Activated CD8-positive, alpha-beta memory T cell treated with anti-CD3 and anti-CD28 coated beads, Interleukin-2, amount 10 ng/mL, durations not matched to agents 7 days and 5 days (primary cell): ENCODE data around the gene NES. TPM values are rescaled to one million over a fixed set of nuclear protein-coding genes. Genes with fewer than 3 reads are reported as not detected.

Experiments used
- ATAC-seq: fragments of 150-1000 bp; cut with Tn5 transposase; one replicate; pipeline ENCODE4 v1.10.0; 2021; ENCODE audit warnings: moderate library complexity
- CTCF ChIA-PET: fragments of 350-600 bp; sonication (Branson Sonifier 250); formaldehyde crosslinking; loops from one replicate; lab custom pipeline; 2021; ENCODE audit warnings: antibody characterized with exemption; lab: Charles Lee
- DNase-seq: peaks from one replicate; pipeline ENCODE4 v3.0.0-alpha.2; 2020
- H3K27ac Mint-ChIP-seq: one replicate; pipeline ENCODE4 v1.8.0; 2021; ENCODE audit warnings: mild to moderate bottlenecking, mixed read lengths
- H3K27me3 Mint-ChIP-seq: one replicate; pipeline ENCODE4 v1.8.0; 2021; ENCODE audit warnings: mixed read lengths
- H3K36me3 Mint-ChIP-seq: one replicate; pipeline ENCODE4 v1.8.0; 2021; ENCODE audit warnings: mild to moderate bottlenecking, mixed read lengths
- H3K4me1 Mint-ChIP-seq: one replicate; pipeline ENCODE4 v1.8.0; 2021; ENCODE audit warnings: mixed read lengths
- H3K4me3 Mint-ChIP-seq: one replicate; pipeline ENCODE4 v1.8.0; 2021; ENCODE audit warnings: mild to moderate bottlenecking, moderate library complexity, mixed read lengths
- H3K9me3 Mint-ChIP-seq: one replicate; pipeline ENCODE4 v1.8.0; 2022; ENCODE audit warnings: low read depth, mixed read lengths
- total RNA-seq, 2 experiments: library from RNA; stranded (reverse); gene quantifications; one replicate each; pipeline ENCODE4 v1.2.3, GENCODE V29; 2021

Gene NES
- total RNA-seq, 2 experiments from 2014 or later = not detected

DNA sequence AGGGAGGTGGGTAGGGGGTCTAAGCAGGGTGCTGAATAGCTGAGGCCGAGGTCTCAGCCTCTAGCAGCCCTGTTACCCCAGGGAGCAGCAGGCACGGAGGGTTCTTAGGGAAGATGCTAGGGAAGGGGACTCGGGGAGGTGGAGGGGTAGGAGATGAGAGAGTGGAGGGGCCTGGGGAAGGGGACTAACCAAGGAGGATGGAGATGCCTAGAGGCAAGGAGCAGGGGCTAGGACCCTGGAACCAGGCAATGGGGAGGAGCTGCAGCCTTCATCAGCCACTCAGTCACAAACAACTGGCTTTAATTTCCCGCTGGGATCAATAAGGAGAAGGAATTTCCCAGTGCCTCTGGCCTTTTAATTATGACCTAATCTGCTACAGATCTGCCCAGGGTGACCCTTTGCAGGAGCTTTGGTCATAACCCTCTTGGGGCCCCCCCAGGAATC, 31.0 kb upstream of the NES start:
- ATAC-seq = no peak
- H3K27me3 Mint-ChIP-seq = peaks cover 37% of the 10 kb centered on the region
- CTCF ChIA-PET = interaction anchor here (0.8 to 12.5 kb wide), 5 partner anchors 18 to 100 kb away, joined by 3 to 286 read pairs (median 8); no protein-coding TSS in a partner anchor
- H3K4me3 Mint-ChIP-seq = no peak overlapping the region
- H3K4me1 Mint-ChIP-seq = peaks cover 20% of the 10 kb centered on the region
- DNase-seq = no peak
- no peaks in the 10 kb centered on the region for H3K9me3 Mint-ChIP-seq
- no peaks in the 10 kb centered on the region for H3K36me3 Mint-ChIP-seq
- no peak overlapping the region for H3K27ac Mint-ChIP-seq

DNA sequence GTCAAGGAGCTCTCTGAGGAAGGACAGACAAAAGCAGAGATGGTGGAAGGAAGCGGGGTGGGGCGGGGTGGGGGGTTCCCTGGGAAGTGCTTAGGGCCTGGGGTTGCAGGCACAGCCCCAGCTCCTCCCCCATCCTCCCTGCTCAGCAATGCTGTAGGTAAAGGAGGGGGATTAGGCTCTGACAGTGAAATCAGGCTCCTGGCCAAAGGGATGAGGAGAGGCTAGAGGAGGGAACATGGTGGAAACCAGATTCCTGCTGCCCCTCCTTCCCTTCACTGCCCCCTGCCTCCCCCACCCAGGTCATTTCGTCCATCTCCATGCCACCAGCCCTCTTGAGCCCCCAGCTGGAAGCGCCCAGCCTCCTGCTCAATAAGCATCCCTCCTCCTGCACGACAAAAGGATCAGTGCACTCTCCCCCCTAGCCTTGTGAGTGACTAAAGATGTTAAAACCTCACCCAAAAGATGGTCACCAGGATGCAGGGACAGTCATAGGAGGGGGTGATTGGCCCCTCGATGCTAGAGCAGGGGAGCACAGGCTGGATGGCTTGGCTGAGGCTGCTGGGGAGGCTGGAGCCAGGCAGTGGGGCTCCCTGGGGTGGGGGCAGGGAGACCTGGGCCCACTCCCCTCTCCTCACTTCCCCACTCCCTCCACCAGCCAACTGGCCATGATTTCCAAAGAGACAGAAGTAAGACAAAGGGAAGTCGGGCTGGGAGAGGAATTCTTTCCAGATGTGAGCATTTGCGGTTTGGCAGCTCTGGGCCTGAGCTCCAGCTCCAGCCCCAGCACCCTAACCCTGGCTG, 30.4 kb upstream of the NES start:
- Mint-ChIP-seq H3K27ac (no peak overlapping the region), H3K9me3 (no peaks in the 10 kb centered on the region), H3K36me3 (no peaks in the 10 kb centered on the region), H3K4me3 (no peak overlapping the region), H3K4me1 (peaks cover 20% of the 10 kb centered on the region), H3K27me3 (peaks cover 40% of the 10 kb centered on the region)
- ATAC-seq (no peak), DNase-seq (no peak)
- CTCF ChIA-PET = interaction anchor here (0.8 to 12.5 kb wide), 13 partner anchors 8 to 183 kb away, joined by 3 to 286 read pairs (median 10); partner anchors contain the start of genes METTL25B, NES and NTRK1

DNA sequence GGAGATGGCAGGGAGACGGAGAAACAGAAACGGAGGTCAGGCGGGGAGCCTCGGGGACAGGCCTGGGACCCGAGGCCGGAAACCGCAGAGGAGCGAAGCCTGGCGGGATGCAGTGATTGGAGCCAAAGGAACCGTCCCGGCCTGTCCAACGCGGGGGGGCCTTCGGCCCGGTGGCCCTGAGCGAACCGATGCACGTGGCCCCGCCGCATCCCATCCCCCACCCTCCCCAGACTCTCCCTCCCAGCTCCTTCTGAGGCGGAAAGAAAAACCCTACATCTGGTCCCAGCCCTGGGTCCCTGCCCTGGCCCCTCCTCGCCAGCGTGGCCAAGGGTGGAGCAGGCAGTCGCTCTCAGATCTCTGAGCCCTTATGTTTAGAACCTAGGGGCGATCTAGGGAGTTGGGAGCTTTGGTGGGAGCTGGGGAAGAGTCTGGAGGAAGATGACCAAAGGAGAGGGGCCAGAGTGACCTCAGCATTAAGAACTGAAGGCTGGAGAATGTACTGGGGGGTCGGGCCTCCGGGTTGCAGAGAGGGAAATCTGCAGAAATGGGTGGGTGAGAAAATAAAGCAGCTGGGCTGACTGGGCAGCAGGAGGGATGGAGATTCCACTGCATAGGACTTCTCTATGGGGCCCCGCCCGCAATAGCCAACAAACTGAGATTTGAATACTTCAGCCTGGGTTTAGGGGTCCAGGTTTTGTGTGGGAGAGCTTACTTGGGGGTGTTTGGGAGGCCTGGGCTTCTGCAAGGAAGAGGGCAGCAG, 29.6 kb upstream of the NES start:
- Mint-ChIP-seq H3K27me3 (peaks cover 40% of the 10 kb centered on the region), H3K4me3 (peak overlapping the region; percentile 56), H3K36me3 (no peaks in the 10 kb centered on the region), H3K27ac (no peak overlapping the region), H3K4me1 (peaks cover 20% of the 10 kb centered on the region), H3K9me3 (no peaks in the 10 kb centered on the region)
- CTCF ChIA-PET = interaction anchor here (0.6 to 12.5 kb wide), 20 partner anchors 9 to 321 kb away, joined by 3 to 286 read pairs (median 5); partner anchors contain the start of genes HDGF, METTL25B, NES and NTRK1
- ATAC-seq (no peak), DNase-seq (no peak)

DNA sequence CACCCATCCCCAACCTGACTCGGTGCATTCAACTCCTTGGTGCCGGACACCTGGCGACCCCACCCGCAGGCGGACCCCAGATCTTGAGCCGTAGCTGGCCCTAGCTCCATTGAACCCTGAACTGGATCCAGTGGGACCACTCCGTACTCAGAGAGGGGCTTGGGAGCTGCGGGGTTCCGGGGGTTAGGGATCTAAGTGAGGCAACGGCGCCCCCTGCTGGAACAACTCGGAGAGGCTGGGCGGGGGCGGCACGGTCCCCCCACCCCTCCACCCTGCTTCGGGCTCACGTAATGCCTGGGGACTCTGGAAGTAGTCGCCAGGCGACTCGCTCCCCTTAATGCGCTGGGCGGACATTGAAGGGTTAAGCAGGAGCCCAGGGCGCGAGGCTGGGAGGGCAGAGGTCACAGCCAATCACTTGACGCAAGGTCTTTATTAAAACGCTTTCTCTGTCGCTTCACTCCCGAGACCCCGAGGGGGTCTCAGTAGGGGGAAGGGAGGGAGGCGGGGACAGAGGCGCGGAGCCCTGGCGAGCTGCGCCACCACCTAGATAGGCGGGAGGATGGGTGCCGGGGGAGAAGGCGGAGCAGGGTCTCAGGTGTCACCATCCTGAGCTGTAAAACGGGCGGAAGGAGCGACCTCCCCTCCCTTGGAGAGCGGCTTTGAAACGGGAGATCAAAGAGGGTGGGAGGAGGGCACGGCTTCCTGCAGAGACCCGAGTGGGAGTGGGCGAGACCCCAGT, 28.9 kb upstream of the NES start:
- CTCF ChIA-PET = interaction anchor here (0.6 to 12.5 kb wide), 24 partner anchors 9 to 320 kb away, joined by 3 to 286 read pairs (median 4); partner anchors contain the start of genes HDGF, METTL25B, NES and NTRK1
- Mint-ChIP-seq H3K27me3 (peaks cover 43% of the 10 kb centered on the region), H3K9me3 (no peaks in the 10 kb centered on the region), H3K36me3 (no peaks in the 10 kb centered on the region), H3K4me3 (peak overlapping the region; percentile 56), H3K27ac (no peak overlapping the region), H3K4me1 (peaks cover 20% of the 10 kb centered on the region)
- peak; percentile 70 for DNase-seq
- ATAC-seq = peak; percentile 77

DNA sequence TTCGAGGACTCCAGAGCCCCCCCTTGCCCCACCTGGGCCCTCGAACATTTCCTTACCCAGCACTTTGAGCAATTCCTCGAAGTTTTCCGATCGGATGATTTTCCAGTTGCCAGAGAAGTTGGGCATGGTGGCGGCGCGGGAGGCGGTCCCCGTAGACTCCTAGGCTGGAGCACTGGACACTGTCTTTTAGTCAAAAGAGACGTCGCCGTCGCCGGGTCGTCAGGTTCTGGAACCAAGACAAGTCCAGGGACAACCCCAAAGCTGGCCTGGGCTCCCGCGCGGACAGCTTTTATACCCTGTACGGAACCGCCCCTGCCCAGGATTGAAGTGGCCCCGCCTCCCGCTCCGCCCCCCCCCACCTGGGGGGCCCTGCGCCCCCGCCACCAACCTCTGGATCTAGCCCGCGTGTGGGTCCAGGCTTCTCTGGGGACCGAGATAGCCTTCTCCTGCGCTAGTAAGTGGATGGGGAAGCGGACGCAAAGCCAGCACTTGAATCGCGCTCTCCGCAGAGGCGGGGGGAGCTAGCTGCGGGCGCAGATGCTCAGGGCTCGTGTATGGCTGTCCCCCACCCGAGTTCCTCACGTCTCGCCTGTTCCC, 28.2 kb upstream of the NES start, which contains the start of gene CRABP2:
Gene CRABP2 (minus strand): TSS at position 263 of the 597 bp plus-strand sequence. CDS start 137 bp downstream, at position 126.
- CTCF ChIA-PET = interaction anchor here (0.6 to 12.5 kb wide), 16 partner anchors 8 to 320 kb away, joined by 3 to 286 read pairs (median 7); partner anchors contain the start of genes HDGF, METTL25B, NES and NTRK1
- H3K4me3 Mint-ChIP-seq = peak within 1 kb of the TSS; percentile 56
- no peaks in the 10 kb centered on the region for H3K36me3 Mint-ChIP-seq
- H3K27me3 Mint-ChIP-seq = peaks cover 43% of the 10 kb centered on the region
- peak; percentile 46 for DNase-seq
- no peak within 1 kb of the TSS for H3K27ac Mint-ChIP-seq
- peaks cover 22% of the 10 kb centered on the region for H3K4me1 Mint-ChIP-seq
- H3K9me3 Mint-ChIP-seq = no peaks in the 10 kb centered on the region
- ATAC-seq = peak; percentile 40

DNA sequence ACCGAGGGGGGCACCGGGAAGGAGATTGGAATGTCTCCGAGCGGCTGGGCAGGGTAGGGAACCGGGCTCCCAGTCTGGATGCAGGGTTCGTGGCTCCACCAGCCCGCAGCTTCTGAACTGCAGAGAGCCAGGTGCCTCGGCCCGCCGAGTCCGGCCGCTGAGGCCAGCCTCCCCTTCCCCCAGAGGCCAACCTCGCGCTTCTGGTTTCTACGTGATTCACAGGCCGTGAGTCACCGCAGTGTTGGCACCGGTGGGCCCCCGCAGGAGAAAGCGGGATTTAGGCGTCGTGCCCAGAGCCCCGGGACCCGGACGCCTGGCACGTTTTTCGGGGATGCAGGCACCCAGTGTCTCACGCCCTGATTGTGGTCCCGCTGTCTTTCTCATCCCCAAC, 27.7 kb upstream of the NES start:
- Mint-ChIP-seq H3K27me3 (peaks cover 43% of the 10 kb centered on the region), H3K4me1 (peaks cover 22% of the 10 kb centered on the region), H3K9me3 (no peaks in the 10 kb centered on the region), H3K36me3 (no peaks in the 10 kb centered on the region), H3K4me3 (no peak overlapping the region), H3K27ac (no peak overlapping the region)
- CTCF ChIA-PET = interaction anchor here (0.7 to 12.5 kb wide), 8 partner anchors 15 to 1779 kb away, joined by 3 to 286 read pairs (median 22); partner anchors contain the start of genes METTL25B and NES
- no peak for DNase-seq
- ATAC-seq = no peak

DNA sequence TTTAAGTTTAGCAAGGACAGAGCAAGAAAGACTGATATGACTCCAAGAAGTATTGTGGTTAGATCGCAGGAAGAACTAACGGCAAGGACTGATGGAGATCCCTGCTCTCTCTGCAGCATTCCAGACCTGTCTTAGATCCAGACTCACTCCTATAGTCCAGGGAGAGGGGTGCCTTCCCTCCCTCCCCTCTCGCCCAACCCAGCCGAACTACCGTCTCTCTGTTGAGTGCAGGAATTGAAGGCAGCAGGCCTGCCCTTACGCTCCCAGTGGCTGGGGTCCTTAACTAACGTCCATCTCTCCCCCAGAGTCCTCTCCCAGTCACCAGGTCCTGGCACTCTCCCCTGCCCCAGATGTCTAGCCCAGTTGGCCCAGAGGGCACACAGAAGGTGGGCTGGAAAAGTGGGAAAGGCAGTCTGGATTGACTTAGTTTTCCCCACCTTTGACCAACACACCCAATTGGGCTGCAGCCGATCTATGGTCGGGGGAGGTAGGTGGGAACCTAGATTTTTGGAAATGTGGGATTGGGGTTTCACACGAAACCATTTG, 27.0 kb upstream of the NES start:
- Mint-ChIP-seq H3K27ac (no peak overlapping the region), H3K4me3 (no peak overlapping the region), H3K4me1 (peaks cover 22% of the 10 kb centered on the region), H3K36me3 (no peaks in the 10 kb centered on the region), H3K9me3 (no peaks in the 10 kb centered on the region), H3K27me3 (peaks cover 45% of the 10 kb centered on the region)
- ATAC-seq (no peak), DNase-seq (no peak)
- CTCF ChIA-PET = interaction anchor here (0.7 to 12.5 kb wide), 6 partner anchors 14 to 1779 kb away, joined by 3 to 286 read pairs (median 27); partner anchors contain the start of gene METTL25B

DNA sequence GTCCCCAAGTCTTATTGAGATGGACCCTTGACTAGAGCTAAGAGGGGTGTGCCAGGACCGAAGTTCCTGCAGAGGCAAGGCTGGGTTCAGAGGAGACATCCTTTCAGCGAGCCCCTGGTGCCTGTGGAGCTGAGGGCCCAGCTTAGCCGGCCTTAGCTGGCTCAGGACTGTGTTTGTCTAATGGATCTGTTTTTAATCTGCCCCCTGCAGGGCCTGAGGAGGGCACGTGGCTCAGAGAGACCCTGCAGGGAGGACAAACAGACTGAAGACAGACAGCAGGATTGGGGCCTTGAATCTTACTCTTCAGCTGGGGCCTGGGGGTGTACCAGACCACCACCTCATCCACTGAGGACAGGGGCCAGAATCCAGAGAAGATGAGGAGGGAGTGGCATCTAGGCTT, 26.5 kb upstream of the NES start:
- H3K27me3 Mint-ChIP-seq = peaks cover 45% of the 10 kb centered on the region
- peaks cover 22% of the 10 kb centered on the region for H3K4me1 Mint-ChIP-seq
- no peak for ATAC-seq
- no peak overlapping the region for H3K4me3 Mint-ChIP-seq
- no peak for DNase-seq
- CTCF ChIA-PET = interaction anchor here (1.0 to 12.5 kb wide), 5 partner anchors 14 to 186 kb away, joined by 3 to 286 read pairs (median 47); partner anchors contain the start of gene METTL25B
- H3K27ac Mint-ChIP-seq = no peak overlapping the region
- no peaks in the 10 kb centered on the region for H3K9me3 Mint-ChIP-seq
- no peaks in the 10 kb centered on the region for H3K36me3 Mint-ChIP-seq

DNA sequence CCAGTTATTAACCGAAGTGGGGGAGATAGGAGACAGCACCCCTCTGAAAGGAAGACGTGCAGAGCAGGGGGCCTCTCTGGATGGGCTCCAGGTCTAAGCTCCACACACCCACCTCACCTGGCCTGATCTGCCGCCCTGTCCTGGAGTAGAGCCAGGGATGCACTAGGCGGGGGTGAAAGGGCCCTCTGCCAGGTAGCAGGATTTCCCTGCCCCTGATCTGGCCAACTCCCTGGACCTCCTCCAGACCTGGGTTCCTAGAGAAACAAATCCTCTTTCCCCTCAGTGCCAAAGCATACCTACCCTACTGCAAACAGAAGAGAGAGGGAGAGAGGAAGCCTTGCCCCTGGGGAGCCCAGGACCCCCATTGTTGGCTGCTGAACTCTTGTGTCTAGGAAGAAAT, 26.1 kb upstream of the NES start:
- Mint-ChIP-seq H3K4me3 (no peak overlapping the region), H3K27ac (no peak overlapping the region), H3K9me3 (no peaks in the 10 kb centered on the region), H3K27me3 (peaks cover 45% of the 10 kb centered on the region), H3K36me3 (no peaks in the 10 kb centered on the region), H3K4me1 (peaks cover 22% of the 10 kb centered on the region)
- DNase-seq = no peak
- ATAC-seq = no peak
- CTCF ChIA-PET = interaction anchor here (1.0 to 12.5 kb wide), 6 partner anchors 13 to 186 kb away, joined by 3 to 286 read pairs (median 6); no protein-coding TSS in a partner anchor

DNA sequence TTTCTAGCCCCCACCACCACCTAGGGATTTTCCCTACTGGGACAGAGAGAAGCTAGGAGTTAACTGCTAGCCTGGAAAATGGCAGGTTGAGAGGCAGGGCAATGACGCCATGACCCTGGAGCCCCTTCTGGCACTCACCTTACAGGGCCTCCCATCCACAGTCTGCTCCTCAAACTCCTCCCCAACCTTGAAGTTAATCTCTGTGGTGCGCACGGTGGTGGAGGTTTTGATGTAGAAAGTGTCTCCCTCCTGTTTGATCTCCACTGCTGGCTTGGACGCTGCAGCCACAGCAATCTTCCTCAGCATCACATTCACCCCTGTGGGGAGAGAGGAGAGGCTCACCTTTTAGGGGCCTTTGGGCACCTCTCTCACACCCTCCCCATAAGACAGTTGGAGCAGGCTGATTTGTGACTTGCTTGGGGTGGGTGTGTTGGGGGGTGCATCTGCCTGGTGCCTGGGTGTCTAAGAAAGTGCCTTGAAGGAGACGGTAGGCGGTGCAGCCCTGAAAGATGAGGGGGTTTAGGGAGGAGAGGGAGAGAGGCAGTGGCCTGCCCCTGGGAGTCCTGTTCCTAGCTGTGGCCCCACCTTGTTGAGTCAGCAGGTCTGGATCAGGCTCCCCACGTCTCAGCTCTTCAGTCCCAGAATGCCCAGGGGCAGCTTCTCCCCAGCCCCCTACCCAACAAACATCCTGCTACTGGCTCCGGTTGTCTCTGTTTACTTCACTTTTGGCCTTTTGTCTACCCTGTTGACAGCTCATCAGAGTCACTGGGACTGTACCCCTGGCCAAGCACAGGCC, 23.7 kb upstream of the NES start:
- no peaks in the 10 kb centered on the region for H3K9me3 Mint-ChIP-seq
- H3K36me3 Mint-ChIP-seq = no peaks in the 10 kb centered on the region
- H3K27ac Mint-ChIP-seq = no peak overlapping the region
- H3K4me3 Mint-ChIP-seq = no peak overlapping the region
- H3K27me3 Mint-ChIP-seq = peaks cover 49% of the 10 kb centered on the region
- DNase-seq = no peak
- no peak for ATAC-seq
- CTCF ChIA-PET = interaction anchor here (1.0 to 12.5 kb wide), 5 partner anchors 11 to 73 kb away, joined by 3 to 286 read pairs (median 8); no protein-coding TSS in a partner anchor
- peaks cover 11% of the 10 kb centered on the region for H3K4me1 Mint-ChIP-seq

DNA sequence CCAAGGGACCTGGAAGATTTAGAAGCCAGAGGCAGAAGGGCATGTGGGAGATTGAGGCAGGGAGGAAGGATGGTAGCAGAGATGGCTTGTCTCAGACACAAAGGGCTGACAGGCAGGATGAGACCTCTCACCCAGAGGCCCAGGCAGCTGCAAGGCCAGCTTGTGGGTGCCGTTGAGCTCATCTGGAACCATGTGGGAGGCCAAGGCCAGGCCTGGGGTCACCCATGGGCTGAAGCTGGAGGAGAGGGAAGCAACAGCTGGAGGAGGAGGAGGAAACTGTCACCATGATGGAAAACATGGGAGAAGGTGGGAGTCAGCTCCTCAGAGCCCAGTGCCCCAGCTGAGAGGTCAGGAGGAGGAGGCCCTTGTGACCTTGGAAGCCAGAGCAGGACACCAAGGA, 21.8 kb upstream of the NES start:
- no peak for DNase-seq
- no peak for ATAC-seq
- no peak overlapping the region for H3K27ac Mint-ChIP-seq
- no peaks in the 10 kb centered on the region for H3K9me3 Mint-ChIP-seq
- H3K27me3 Mint-ChIP-seq = peaks cover 31% of the 10 kb centered on the region
- H3K4me1 Mint-ChIP-seq = peaks cover 2% of the 10 kb centered on the region
- CTCF ChIA-PET = interaction anchor here (1.4 to 12.5 kb wide), 3 partner anchors 9 to 253 kb away, joined by 4 to 286 read pairs (median 8); no protein-coding TSS in a partner anchor
- H3K36me3 Mint-ChIP-seq = no peaks in the 10 kb centered on the region
- no peak overlapping the region for H3K4me3 Mint-ChIP-seq
